ENCODE measurements around the gene ST3GAL2.

GRCh38 chr16:70391881-70392481 lies 46.9 kb downstream of the ST3GAL2 start:
- TF ChIP-seq POLR2A (IDR thresholded peaks at IDR 0.05; ENCODE audit: low read depth, low read length) (peak; percentile 25; the same call in 1 of the 2 replicates), ATF3 (IDR thresholded peaks at IDR 0.05; ENCODE audit: borderline replicate concordance, extremely low read depth, low read depth, low read length) (no peak), ASH2L (IDR thresholded peaks at IDR 0.05; ENCODE audit: borderline replicate concordance, low read depth) (no peak), MAX (IDR thresholded peaks at IDR 0.05; ENCODE audit: low read depth, low read length) (no peak), NR2C2 (IDR thresholded peaks at IDR 0.05; ENCODE audit: borderline replicate concordance, control insufficient read depth, insufficient read length, low read depth) (no peak), POLR2AphosphoS5 (IDR thresholded peaks at IDR 0.05; ENCODE audit: low read length) (no peak; the same call in 1 of the 2 replicates), NRF1 (conservative IDR thresholded peaks at IDR 0.05; ENCODE audit: low read depth, low read length) (no peak), USF2 (IDR thresholded peaks at IDR 0.05; ENCODE audit: borderline replicate concordance, low read depth, low read length) (no peak), SUPT20H (IDR thresholded peaks at IDR 0.05; ENCODE audit: borderline replicate concordance, control insufficient read depth, low read depth, low read length) (no peak), CTCF (IDR thresholded peaks at IDR 0.05 in 2 of 3, conservative IDR thresholded peaks at IDR 0.05 in 1 of 3; ENCODE audit: control insufficient read depth in 2 of 3, extremely low read depth in 1 of 3, insufficient read depth in 1 of 3, low read depth in 3 of 3, low read length in 3 of 3) (no peak), BHLHE40 (IDR thresholded peaks at IDR 0.05; ENCODE audit: borderline replicate concordance in 1 of 2, low read depth in 2 of 2, low read length in 1 of 2) (no peak), EED (IDR thresholded peaks at IDR 0.05; ENCODE audit: low read depth) (no peak), RCOR1 (conservative IDR thresholded peaks at IDR 0.05; ENCODE audit: low read depth, low read length) (no peak), CREB1 (IDR thresholded peaks at IDR 0.05; ENCODE audit: low read depth) (no peak)

All from GM12878 (cell line).